ENCODE measurements around the gene MARS1.
"Not testable (repeated sequence)": the region's sequence is repeated elsewhere in the genome, so short reads cannot be mapped to it uniquely, and the experiment has no call there.

MARS1 gene

GRCh38 chr12:57479376-57480115 is 8.3 kb upstream of the MARS1 start, which contains the start of gene ARHGAP9:
ARHGAP9 (minus strand) TSS chr12:57479866; CDS start chr12:57479406, 460 bp downstream.
- Histone ChIP-seq H3K36me3 (replicated peaks) (no peaks in the 10 kb centered on the region), H3K27me3 (ENCODE audit: low read depth) (peaks cover 65% of the 10 kb centered on the region), H3K9me3 (no peaks in the 10 kb centered on the region), H3K4me3 (no peak within 1 kb of the TSS), H3K4me1 (no peaks in the 10 kb centered on the region)
- no peak for DNase-seq (ENCODE audit: low spot score in 2 of 2)
- in situ Hi-C loops (cut with MboI; ENCODE audit: low sequenced_read_pairs), result no loop called here

GRCh38 chr12:57481671-57482070 is 6.2 kb upstream of the MARS1 start:
- Histone ChIP-seq H3K36me3 (replicated peaks) (no peaks in the 10 kb centered on the region), H3K4me3 (no peak overlapping the region), H3K9me3 (no peaks in the 10 kb centered on the region), H3K4me1 (no peaks in the 10 kb centered on the region), H3K27me3 (ENCODE audit: low read depth) (peaks cover 44% of the 10 kb centered on the region)
- no peak for DNase-seq (ENCODE audit: low spot score in 2 of 2)
- in situ Hi-C loops (cut with MboI; ENCODE audit: low sequenced_read_pairs), result no loop called here

GRCh38 chr12:57483466-57483865 is 4.4 kb upstream of the MARS1 start:
- Histone ChIP-seq H3K4me1 (no peaks in the 10 kb centered on the region), H3K36me3 (replicated peaks) (0 out of 2 replicates have a peak, but pooled peaks cover 2% of the 10 kb centered on the region), H3K4me3 (no peak overlapping the region), H3K9me3 (no peaks in the 10 kb centered on the region), H3K27me3 (ENCODE audit: low read depth) (peaks cover 26% of the 10 kb centered on the region)
- no peak for DNase-seq (ENCODE audit: low spot score in 2 of 2)
- in situ Hi-C loops (cut with MboI; ENCODE audit: low sequenced_read_pairs), result no loop called here

- DNase-seq (ENCODE audit: low spot score in 2 of 2), result no peak
- in situ Hi-C loops (cut with MboI; ENCODE audit: low sequenced_read_pairs), result no loop called here
- H3K4me3 ChIP-seq, result no peak overlapping the region
- H3K36me3 ChIP-seq (replicated peaks), result peaks cover 19% of the 10 kb centered on the region
- H3K27me3 ChIP-seq (ENCODE audit: low read depth), result peaks cover 8% of the 10 kb centered on the region
- no peaks in the 10 kb centered on the region for H3K9me3 ChIP-seq
- H3K4me1 ChIP-seq, result no peaks in the 10 kb centered on the region
Observed at GRCh38 chr12:57485695-57486094, 2.2 kb upstream of the MARS1 start.

- no peak for DNase-seq (ENCODE audit: low spot score in 2 of 2)
- in situ Hi-C loops (cut with MboI; ENCODE audit: low sequenced_read_pairs), result no loop called here
- Histone ChIP-seq H3K27me3 (ENCODE audit: low read depth) (no peaks in the 10 kb centered on the region), H3K9me3 (no peaks in the 10 kb centered on the region), H3K4me1 (no peaks in the 10 kb centered on the region), H3K36me3 (replicated peaks) (peaks cover 33% of the 10 kb centered on the region), H3K4me3 (peak overlapping the region; percentile 92)
Observed at GRCh38 chr12:57487055-57487596, 742 bp upstream of the MARS1 start.

GRCh38 chr12:57488402-57489156 is 711 bp downstream of the MARS1 start:
- H3K4me3 ChIP-seq, result peak overlapping the region; percentile 92
- H3K27me3 ChIP-seq (ENCODE audit: low read depth), result no peaks in the 10 kb centered on the region
- no peak for DNase-seq (ENCODE audit: low spot score in 2 of 2)
- in situ Hi-C loops (cut with MboI; ENCODE audit: low sequenced_read_pairs), result no loop called here
- no peaks in the 10 kb centered on the region for H3K9me3 ChIP-seq
- H3K36me3 ChIP-seq (replicated peaks), result peaks cover 42% of the 10 kb centered on the region
- H3K4me1 ChIP-seq, result no peaks in the 10 kb centered on the region

- Histone ChIP-seq H3K27me3 (ENCODE audit: low read depth) (no peaks in the 10 kb centered on the region), H3K36me3 (replicated peaks) (peaks cover 46% of the 10 kb centered on the region), H3K4me1 (no peaks in the 10 kb centered on the region), H3K9me3 (no peaks in the 10 kb centered on the region), H3K4me3 (peak overlapping the region; percentile 92)
- in situ Hi-C loops (cut with MboI; ENCODE audit: low sequenced_read_pairs), result no loop called here
- DNase-seq (ENCODE audit: low spot score in 2 of 2), result no peak
Observed at GRCh38 chr12:57489157-57489641, 1.3 kb downstream of the MARS1 start.

- H3K27me3 ChIP-seq (ENCODE audit: low read depth), result no peaks in the 10 kb centered on the region
- H3K36me3 ChIP-seq (replicated peaks), result peaks cover 51% of the 10 kb centered on the region
- in situ Hi-C loops (cut with MboI; ENCODE audit: low sequenced_read_pairs), result no loop called here
- no peak for DNase-seq (ENCODE audit: low spot score in 2 of 2)
- H3K4me1 ChIP-seq, result no peaks in the 10 kb centered on the region
- H3K4me3 ChIP-seq, result no peak overlapping the region
- no peaks in the 10 kb centered on the region for H3K9me3 ChIP-seq
Observed at GRCh38 chr12:57490126-57490525, 2.3 kb downstream of the MARS1 start.

- peak in 1 of 2 experiments; percentile 28 for DNase-seq (ENCODE audit: low spot score in 2 of 2)
- Histone ChIP-seq H3K4me3 (no peak overlapping the region), H3K9me3 (no peaks in the 10 kb centered on the region), H3K4me1 (no peaks in the 10 kb centered on the region), H3K36me3 (replicated peaks) (peaks cover 62% of the 10 kb centered on the region), H3K27me3 (ENCODE audit: low read depth) (no peaks in the 10 kb centered on the region)
- in situ Hi-C loops (cut with MboI; ENCODE audit: low sequenced_read_pairs), result no loop called here
Observed at GRCh38 chr12:57491393-57492280, 3.8 kb downstream of the MARS1 start.

GRCh38 chr12:57495051-57495701 is 7.3 kb downstream of the MARS1 start:
- peaks cover 81% of the 10 kb centered on the region for H3K36me3 ChIP-seq (replicated peaks)
- H3K27me3 ChIP-seq (ENCODE audit: low read depth); in situ Hi-C loops (cut with MboI; ENCODE audit: low sequenced_read_pairs); H3K4me3 ChIP-seq; DNase-seq (ENCODE audit: low spot score in 2 of 2); H3K4me1 ChIP-seq; H3K9me3 ChIP-seq: not testable (repeated sequence)

GRCh38 chr12:57496822-57497221 is 9.0 kb downstream of the MARS1 start:
- peaks cover 83% of the 10 kb centered on the region for H3K36me3 ChIP-seq (replicated peaks)
- H3K9me3 ChIP-seq, result no peaks in the 10 kb centered on the region
- in situ Hi-C loops (cut with MboI; ENCODE audit: low sequenced_read_pairs), result no loop called here
- no peaks in the 10 kb centered on the region for H3K27me3 ChIP-seq (ENCODE audit: low read depth)
- peak in 1 of 2 experiments; percentile 2 for DNase-seq (ENCODE audit: low spot score in 2 of 2)
- no peaks in the 10 kb centered on the region for H3K4me1 ChIP-seq
- H3K4me3 ChIP-seq, result no peak overlapping the region

GRCh38 chr12:57497223-57498131 is 9.6 kb downstream of the MARS1 start:
- Histone ChIP-seq H3K27me3 (ENCODE audit: low read depth) (no peaks in the 10 kb centered on the region), H3K4me1 (no peaks in the 10 kb centered on the region), H3K4me3 (no peak overlapping the region), H3K36me3 (replicated peaks) (peaks cover 83% of the 10 kb centered on the region), H3K9me3 (no peaks in the 10 kb centered on the region)
- in situ Hi-C loops (cut with MboI; ENCODE audit: low sequenced_read_pairs), result no loop called here
- DNase-seq (ENCODE audit: low spot score in 2 of 2), result no peak
